Neural progenitor cell (in vitro differentiated cells): ENCODE results near the gene ARIH2. TPM values are rescaled to one million over a fixed set of nuclear protein-coding genes. Genes with fewer than 3 reads are reported as not detected.

Experiments
- DNase-seq: peaks from one replicate; pipeline ENCODE4 v3.0.0-alpha.2; 2016; ENCODE audit warnings: low spot score
- H2AFZ ChIP-seq: fragments of 200-600 bp; sonication (generic); replicated peaks from 2 replicates; pipeline ENCODE4 v1.6.1; 2016; ENCODE audit warnings: antibody characterized with exemption
- H3F3A ChIP-seq: fragments of 200-600 bp; sonication (generic); 2 replicates; pipeline ENCODE4 v1.6.1; 2016; ENCODE audit warnings: antibody characterized with exemption, low read depth
- H3K27ac ChIP-seq: fragments of 200-600 bp; sonication (generic); 2 replicates; pipeline ENCODE4 v1.5.1; 2016; ENCODE audit warnings: mild to moderate bottlenecking
- H3K27me3 ChIP-seq: fragments of 200-600 bp; sonication (generic); 2 replicates; pipeline ENCODE4 v1.6.1; 2016; ENCODE audit warnings: mild to moderate bottlenecking, moderate library complexity
- H3K36me3 ChIP-seq: fragments of 200-600 bp; sonication (generic); 2 replicates; pipeline ENCODE4 v1.5.1; 2016
- H3K4me1 ChIP-seq: fragments of 200-600 bp; sonication (generic); 2 replicates; pipeline ENCODE4 v1.6.1; 2016; ENCODE audit warnings: mixed run types
- H3K4me2 ChIP-seq: fragments of 200-600 bp; sonication (generic); 2 replicates; pipeline ENCODE4 v1.6.1; 2016
- H3K4me3 ChIP-seq: fragments of 200-600 bp; sonication (generic); 2 replicates; pipeline ENCODE4 v1.5.1; 2016
- H3K79me2 ChIP-seq: fragments of 200-600 bp; sonication (generic); 2 replicates; pipeline ENCODE4 v1.6.1; 2016; ENCODE audit warnings: low read depth
- H3K9ac ChIP-seq: fragments of 200-600 bp; sonication (generic); 2 replicates; pipeline ENCODE4 v1.6.1; 2016
- H3K9me3 ChIP-seq: fragments of 200-600 bp; sonication (generic); 2 replicates; pipeline ENCODE4 v1.5.1; 2016; ENCODE audit warnings: low read depth
- H4K20me1 ChIP-seq: fragments of 200-600 bp; sonication (generic); 2 replicates; pipeline ENCODE4 v1.6.1; 2016; ENCODE audit warnings: low read depth
- H3K27ac Mint-ChIP-seq: 3 replicates; pipeline ENCODE4 v1.8.0; 2021; ENCODE audit warnings: mixed read lengths
- H3K27me3 Mint-ChIP-seq: 2 replicates; pipeline ENCODE4 v1.8.0; 2022; ENCODE audit warnings: low read depth, mild to moderate bottlenecking, inconsistent platforms, moderate library complexity, mixed read lengths; ENCODE audit not compliant: insufficient read depth
- H3K36me3 Mint-ChIP-seq: 3 replicates; pipeline ENCODE4 v1.8.0; 2021; ENCODE audit warnings: mixed read lengths
- H3K4me1 Mint-ChIP-seq: 3 replicates; pipeline ENCODE4 v1.8.0; 2021; ENCODE audit warnings: mixed read lengths
- H3K4me3 Mint-ChIP-seq: 3 replicates; pipeline ENCODE4 v1.8.0; 2021; ENCODE audit warnings: mild to moderate bottlenecking, moderate library complexity, mixed read lengths
- H3K9me3 Mint-ChIP-seq: 3 replicates; pipeline ENCODE4 v1.8.0; 2020; ENCODE audit warnings: mixed read lengths
- EZH2 ChIP-seq: fragments of 200-600 bp; sonication (generic); IDR thresholded peaks from 2 replicates; pipeline ENCODE4 v1.6.1; 2017; ENCODE audit warnings: antibody characterized with exemption, mild to moderate bottlenecking, moderate library complexity
- EZH2phosphoT487 ChIP-seq: fragments of 200-600 bp; sonication (generic); IDR thresholded peaks from 2 replicates; pipeline ENCODE4 v1.6.1; 2017; ENCODE audit warnings: antibody characterized with exemption
- total RNA-seq: library from RNA; depleted of rRNA; stranded (reverse); fragments of >200 nt; gene quantifications from 2 replicates; pipeline ENCODE4 v1.2.3, GENCODE V29; 2015; ENCODE audit warnings: low replicate concordance
- TF ChIP-seq, protein P1 (sequence below): fragments of 200-600 bp; sonication (generic); IDR thresholded peaks from 2 replicates; pipeline ENCODE4 v1.5.1; 2017; ENCODE audit warnings: antibody characterized with exemption, mild to moderate bottlenecking

Gene ARIH2
- total RNA-seq, 1 donor from 2014 or later, result 101 TPM

DNA sequence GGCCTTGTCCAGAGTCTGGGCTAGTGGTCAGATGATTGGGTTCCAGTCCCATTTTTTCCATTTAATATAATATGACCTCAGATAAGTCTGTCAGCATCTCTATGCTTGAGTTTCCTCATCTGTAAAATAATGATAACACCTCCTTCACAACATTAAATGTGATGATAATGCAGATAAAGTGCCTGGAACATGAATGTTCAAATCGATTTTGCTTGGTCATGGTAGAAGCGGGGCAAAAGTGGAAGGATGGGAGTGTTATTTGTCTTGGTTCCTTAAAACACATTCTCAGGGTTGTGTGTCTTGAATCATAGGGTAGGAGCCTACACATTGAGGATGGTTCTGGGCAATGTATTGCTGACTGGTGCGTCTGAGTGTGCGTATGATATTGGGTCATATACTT, 16.9 kb downstream of the ARIH2 start:
- H3F3A ChIP-seq, result no peaks in the 10 kb centered on the region
- H3K4me3 Mint-ChIP-seq, result no peak overlapping the region
- DNase-seq, result no peak
- no peak overlapping the region for H3K9ac ChIP-seq
- no peaks in the 10 kb centered on the region for H3K27me3 ChIP-seq
- no peaks in the 10 kb centered on the region for H3K4me1 ChIP-seq
- H3K9me3 Mint-ChIP-seq, result no peaks in the 10 kb centered on the region
- H3K36me3 ChIP-seq, result peaks cover 13% of the 10 kb centered on the region
- no peak overlapping the region for H3K4me3 ChIP-seq
- H3K4me1 Mint-ChIP-seq, result no peaks in the 10 kb centered on the region
- no peaks in the 10 kb centered on the region for H3K9me3 ChIP-seq
- TF ChIP-seq, protein P1, sequence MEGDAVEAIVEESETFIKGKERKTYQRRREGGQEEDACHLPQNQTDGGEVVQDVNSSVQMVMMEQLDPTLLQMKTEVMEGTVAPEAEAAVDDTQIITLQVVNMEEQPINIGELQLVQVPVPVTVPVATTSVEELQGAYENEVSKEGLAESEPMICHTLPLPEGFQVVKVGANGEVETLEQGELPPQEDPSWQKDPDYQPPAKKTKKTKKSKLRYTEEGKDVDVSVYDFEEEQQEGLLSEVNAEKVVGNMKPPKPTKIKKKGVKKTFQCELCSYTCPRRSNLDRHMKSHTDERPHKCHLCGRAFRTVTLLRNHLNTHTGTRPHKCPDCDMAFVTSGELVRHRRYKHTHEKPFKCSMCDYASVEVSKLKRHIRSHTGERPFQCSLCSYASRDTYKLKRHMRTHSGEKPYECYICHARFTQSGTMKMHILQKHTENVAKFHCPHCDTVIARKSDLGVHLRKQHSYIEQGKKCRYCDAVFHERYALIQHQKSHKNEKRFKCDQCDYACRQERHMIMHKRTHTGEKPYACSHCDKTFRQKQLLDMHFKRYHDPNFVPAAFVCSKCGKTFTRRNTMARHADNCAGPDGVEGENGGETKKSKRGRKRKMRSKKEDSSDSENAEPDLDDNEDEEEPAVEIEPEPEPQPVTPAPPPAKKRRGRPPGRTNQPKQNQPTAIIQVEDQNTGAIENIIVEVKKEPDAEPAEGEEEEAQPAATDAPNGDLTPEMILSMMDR, result no peak
- no peak for TF ChIP-seq EZH2phosphoT487
- no peak for TF ChIP-seq EZH2
- H3K27ac Mint-ChIP-seq, result no peak overlapping the region
- H3K4me2 ChIP-seq, result no peak overlapping the region
- no peak overlapping the region for H3K27ac ChIP-seq
- H2AFZ ChIP-seq, result no peak overlapping the region
- peaks cover 39% of the 10 kb centered on the region for H3K36me3 Mint-ChIP-seq
- H4K20me1 ChIP-seq, result peaks cover 20% of the 10 kb centered on the region
- peaks cover 85% of the 10 kb centered on the region for H3K79me2 ChIP-seq
- H3K27me3 Mint-ChIP-seq, result peaks cover 2% of the 10 kb centered on the region

DNA sequence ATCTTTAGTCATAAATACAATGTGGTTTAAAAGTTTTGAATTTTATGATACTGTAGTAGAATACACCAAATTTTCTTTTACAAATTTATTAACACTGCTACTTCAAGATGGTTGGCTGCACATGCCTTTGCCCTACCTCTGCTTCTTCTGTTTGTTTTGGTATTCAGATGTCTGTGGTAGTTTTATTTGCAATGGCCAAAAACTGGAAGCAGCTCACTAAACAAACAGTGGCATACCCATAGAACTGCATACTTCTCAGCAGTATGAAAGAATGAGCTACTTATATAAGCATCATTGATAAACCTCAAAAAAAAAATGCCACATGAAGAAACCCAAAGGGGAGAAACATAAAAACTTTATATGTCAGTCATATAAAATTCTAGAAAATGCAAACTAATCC, 19.5 kb downstream of the ARIH2 start:
- Mint-ChIP-seq H3K27ac (no peak overlapping the region), H3K4me1 (no peaks in the 10 kb centered on the region), H3K4me3 (no peak overlapping the region), H3K9me3 (no peaks in the 10 kb centered on the region), H3K27me3 (peaks cover 4% of the 10 kb centered on the region), H3K36me3 (peaks cover 34% of the 10 kb centered on the region)
- no peak for DNase-seq
- Histone ChIP-seq H2AFZ (no peak overlapping the region), H3F3A (no peaks in the 10 kb centered on the region), H3K4me1 (no peaks in the 10 kb centered on the region), H3K27me3 (no peaks in the 10 kb centered on the region), H3K9ac (no peak overlapping the region), H3K36me3 (peaks cover 13% of the 10 kb centered on the region), H3K4me3 (no peak overlapping the region), H3K4me2 (no peak overlapping the region), H3K79me2 (peaks cover 65% of the 10 kb centered on the region), H3K27ac (no peak overlapping the region), H3K9me3 (no peaks in the 10 kb centered on the region), H4K20me1 (peaks cover 23% of the 10 kb centered on the region)
- TF ChIP-seq EZH2phosphoT487 (no peak), EZH2 (no peak)
- TF ChIP-seq, protein P1, result no peak

DNA sequence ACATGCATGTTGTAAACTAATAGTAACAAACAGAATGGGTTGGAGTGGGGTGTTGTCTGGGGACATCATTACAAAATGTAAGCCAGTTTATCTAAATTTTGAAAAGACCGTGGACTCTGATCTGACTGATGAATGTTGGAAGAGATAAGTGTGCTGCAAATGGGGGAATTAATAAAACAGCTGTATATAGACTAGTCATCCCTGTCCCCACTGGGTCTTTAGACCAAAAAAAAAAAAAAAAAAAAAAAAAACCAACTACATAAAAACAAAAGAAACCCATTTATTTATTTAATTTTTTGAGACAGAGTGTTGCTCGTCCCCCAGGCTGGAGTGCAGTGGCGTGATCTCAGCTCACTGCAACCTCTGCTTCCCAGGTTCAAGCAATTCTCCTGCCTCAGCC, 20.0 kb downstream of the ARIH2 start:
- no peak for TF ChIP-seq EZH2phosphoT487
- TF ChIP-seq EZH2, result no peak
- TF ChIP-seq, protein P1, result no peak
- Mint-ChIP-seq H3K27ac (no peak overlapping the region), H3K36me3 (peaks cover 34% of the 10 kb centered on the region), H3K4me3 (no peak overlapping the region), H3K4me1 (no peaks in the 10 kb centered on the region), H3K27me3 (peaks cover 3% of the 10 kb centered on the region), H3K9me3 (no peaks in the 10 kb centered on the region)
- Histone ChIP-seq H3K9me3 (no peaks in the 10 kb centered on the region), H3K4me1 (no peaks in the 10 kb centered on the region), H3K4me2 (no peak overlapping the region), H3F3A (no peaks in the 10 kb centered on the region), H4K20me1 (peaks cover 28% of the 10 kb centered on the region), H3K27me3 (no peaks in the 10 kb centered on the region), H3K9ac (no peak overlapping the region), H2AFZ (no peak overlapping the region), H3K27ac (no peak overlapping the region), H3K36me3 (peaks cover 13% of the 10 kb centered on the region), H3K4me3 (no peak overlapping the region), H3K79me2 (peaks cover 65% of the 10 kb centered on the region)
- no peak for DNase-seq
